H1 (cell line): ENCODE measurements around the gene TEAD2. TPM values are rescaled to one million over a fixed set of nuclear protein-coding genes. Genes with fewer than 3 reads are reported as not detected.
"Not testable (repeated sequence)": the region's sequence is repeated elsewhere in the genome, so short reads cannot be mapped to it uniquely, and the experiment has no call there.

Source experiments
- CTCF ChIA-PET: fragments of 300-600 bp; sonication (Branson Sonifier 250); formaldehyde crosslinking; loops from one replicate; lab custom pipeline; 2021; ENCODE audit not compliant: partially characterized antibody; lab: Charles Lee
- POLR2A ChIA-PET: fragments of 300-600 bp; sonication (Branson Sonifier 250); formaldehyde crosslinking; loops from one replicate; lab custom pipeline; 2021; ENCODE audit warnings: inconsistent platforms; ENCODE audit not compliant: partially characterized antibody; lab: Charles Lee
- DNase-seq, 2 experiments: peaks; one replicate each; pipeline versions ENCODE4 v3.0.0 to v3.0.0-alpha.2; 2010 to 2022; ENCODE audit warnings: low spot score in 2 of 2, low read depth in 1 of 2, mixed read lengths in 1 of 2
- FAIRE-seq: peaks from 2 replicates; lab custom pipeline; 2011; peaks lifted over from hg19 to GRCh38; lab: Jason Lieb, UNC
- H2AFZ ChIP-seq: 2 replicates; pipeline ENCODE4 v1.8.1; 2012; ENCODE audit warnings: low read length, inconsistent platforms
- H2AK5ac ChIP-seq: 2 replicates; pipeline ENCODE4 v1.6.1; 2013; ENCODE audit warnings: low read depth, low read length
- H2BK120ac ChIP-seq: replicated peaks from 2 replicates; pipeline ENCODE3; 2013; ENCODE audit warnings: low read depth, low read length, inconsistent platforms
- H2BK12ac ChIP-seq: 2 replicates; pipeline ENCODE4 v1.6.1; 2013; ENCODE audit warnings: low read depth, low read length
- H2BK15ac ChIP-seq: 2 replicates; pipeline ENCODE4 v1.6.1; 2013; ENCODE audit warnings: low read length
- H2BK20ac ChIP-seq: 2 replicates; pipeline ENCODE4 v1.6.1; 2013; ENCODE audit warnings: low read length
- H2BK5ac ChIP-seq: 2 replicates; pipeline ENCODE4 v1.6.1; 2013; ENCODE audit warnings: low read depth, low read length
- H3K14ac ChIP-seq: 2 replicates; pipeline ENCODE4 v1.6.1; 2013; ENCODE audit warnings: inconsistent platforms; ENCODE audit not compliant: insufficient read length
- H3K18ac ChIP-seq: 2 replicates; pipeline ENCODE4 v1.6.1; 2013; ENCODE audit warnings: low read length; ENCODE audit errors: extremely low read depth
- H3K23ac ChIP-seq: 2 replicates; pipeline ENCODE4 v1.6.1; 2013; ENCODE audit warnings: inconsistent platforms; ENCODE audit not compliant: insufficient read length
- H3K23me2 ChIP-seq: 2 replicates; pipeline ENCODE4 v1.6.1; 2013; ENCODE audit warnings: low read depth, low read length
- H3K27ac ChIP-seq: 2 replicates; pipeline ENCODE4 v1.6.1; 2011; ENCODE audit warnings: low read depth, low read length, inconsistent platforms
- H3K27me3 ChIP-seq, 4 experiments: replicated peaks in 1 of 4; 1 replicate in 1 of 4; 2 replicates in 3 of 4; pipeline versions ENCODE4 v1.6.1 to v1.8.1; 2011 to 2013; ENCODE audit warnings: low read length in 3 of 4, mild to moderate bottlenecking in 3 of 4, inconsistent platforms in 2 of 4, mixed read lengths in 2 of 4, moderate library complexity in 1 of 4; ENCODE audit not compliant: control insufficient read depth in 3 of 4, insufficient read depth in 3 of 4; ENCODE audit errors: extremely low read depth in 1 of 4
- H3K36me3 ChIP-seq, 4 experiments: 2 replicates each; pipeline versions ENCODE4 v1.6.1 to v1.8.1; 2011 to 2013; ENCODE audit warnings: mild to moderate bottlenecking in 4 of 4, low read length in 3 of 4, moderate library complexity in 2 of 4, control low read depth in 1 of 4, inconsistent platforms in 1 of 4; ENCODE audit not compliant: insufficient read depth in 4 of 4, control insufficient read depth in 2 of 4
- H3K4ac ChIP-seq: replicated peaks from 2 replicates; pipeline ENCODE3; 2013; ENCODE audit warnings: low read length, low read depth, mixed read lengths, inconsistent platforms; ENCODE audit not compliant: insufficient read length
- H3K4me1 ChIP-seq, 4 experiments: replicated peaks in 1 of 4; 1 replicate in 1 of 4; 2 replicates in 3 of 4; pipeline versions ENCODE4 v1.6.1 to v1.8.1; 2011 to 2013; ENCODE audit warnings: low read length in 3 of 4, inconsistent platforms in 2 of 4, mixed read lengths in 1 of 4; ENCODE audit not compliant: insufficient read depth in 4 of 4, control insufficient read depth in 3 of 4
- H3K4me2 ChIP-seq, 2 experiments: 2 replicates each; pipeline versions ENCODE4 v1.6.1 to v1.8.1; 2011 to 2013; ENCODE audit warnings: low read depth in 2 of 2, low read length in 2 of 2, control low read depth in 1 of 2, inconsistent platforms in 1 of 2, mild to moderate bottlenecking in 1 of 2; ENCODE audit not compliant: insufficient read depth in 1 of 2
- H3K4me3 ChIP-seq, 4 experiments: fragments of 200-600, 300-600 bp in 1 of 4; sonication (generic), shearing (Covaris generic), sonication (Bioruptor Twin) in 1 of 4; 2 replicates each; pipeline versions ENCODE4 v1.5.1 to v1.8.1; 2011 to 2016; ENCODE audit warnings: low read length in 4 of 4, low read depth in 3 of 4, control low read depth in 2 of 4, inconsistent platforms in 2 of 4, mild to moderate bottlenecking in 2 of 4, mixed read lengths in 1 of 4, moderate library complexity in 1 of 4; ENCODE audit not compliant: insufficient read depth in 2 of 4; ENCODE audit errors: extremely low read depth in 1 of 4
- H3K56ac ChIP-seq: replicated peaks from 2 replicates; pipeline ENCODE3; 2013; ENCODE audit warnings: low read depth, mild to moderate bottlenecking, mixed read lengths, low read length, inconsistent platforms; ENCODE audit not compliant: insufficient read length
- H3K79me1 ChIP-seq: 2 replicates; pipeline ENCODE4 v1.6.1; 2013; ENCODE audit warnings: low read depth, low read length, control low read depth
- H3K79me2 ChIP-seq, 2 experiments: 2 replicates each; pipeline versions ENCODE4 v1.6.1 to v1.8.1; 2012 to 2013; ENCODE audit warnings: low read length in 2 of 2, mild to moderate bottlenecking in 2 of 2, inconsistent platforms in 1 of 2; ENCODE audit not compliant: insufficient read depth in 2 of 2, control insufficient read depth in 1 of 2
- H3K9ac ChIP-seq, 4 experiments: replicated peaks in 1 of 4; 1 replicate in 1 of 4; 2 replicates in 3 of 4; pipeline versions ENCODE4 v1.6.1 to v1.8.1; 2011 to 2013; ENCODE audit warnings: low read depth in 3 of 4, low read length in 3 of 4, control low read depth in 2 of 4, mild to moderate bottlenecking in 2 of 4, moderate library complexity in 2 of 4, inconsistent platforms in 1 of 4; ENCODE audit errors: extremely low read depth in 1 of 4
- H3K9me3 ChIP-seq, 2 experiments: 2 replicates each; pipeline versions ENCODE4 v1.6.1 to v1.8.1; 2012 to 2013; ENCODE audit warnings: mild to moderate bottlenecking in 2 of 2, moderate library complexity in 2 of 2, control low read depth in 1 of 2, inconsistent platforms in 1 of 2, low read depth in 1 of 2, low read length in 1 of 2, mixed read lengths in 1 of 2; ENCODE audit not compliant: insufficient read depth in 2 of 2
- H4K20me1 ChIP-seq, 2 experiments: replicated peaks in 1 of 2; 2 replicates each; pipeline versions ENCODE3 to v1.8.1; 2011 to 2013; ENCODE audit warnings: inconsistent platforms in 2 of 2, low read length in 2 of 2, mild to moderate bottlenecking in 1 of 2; ENCODE audit not compliant: insufficient read depth in 2 of 2, control insufficient read depth in 1 of 2
- H4K5ac ChIP-seq: 2 replicates; pipeline ENCODE4 v1.6.1; 2013; ENCODE audit warnings: low read length, low read depth, mixed read lengths, inconsistent platforms; ENCODE audit not compliant: insufficient read length
- H4K8ac ChIP-seq: 2 replicates; pipeline ENCODE4 v1.8.0; 2013; ENCODE audit warnings: mild to moderate bottlenecking, moderate library complexity, low read length, inconsistent platforms; ENCODE audit not compliant: insufficient read depth; ENCODE audit errors: extremely low read depth
- H4K91ac ChIP-seq: replicated peaks from 2 replicates; pipeline ENCODE3; 2013; ENCODE audit warnings: low read length, mixed read lengths, inconsistent platforms; ENCODE audit not compliant: insufficient read length
- WGBS, 2 experiments: shearing (Covaris generic) in 1 of 2; methylation state at CpG; one replicate each; pipeline versions ENCODE4 v1.1.6 to v1.1.7; 2013 to 2015; ENCODE audit warnings: low lambda C conversion rate in 2 of 2, mixed read lengths in 2 of 2, inconsistent platforms in 1 of 2, low coverage in 1 of 2, missing lambda C conversion rate in 1 of 2; ENCODE audit not compliant: insufficient replicate concordance in 2 of 2, insufficient coverage in 1 of 2, insufficient read length in 1 of 2; ENCODE audit errors: extremely low coverage in 1 of 2, missing lambda C conversion rate in 1 of 2; 5-methylcytosine and 5-hydroxymethylcytosine counted together
- polyA plus RNA-seq, 7 experiments: library from polyadenylated mRNA; depleted of rRNA in 3 of 7; stranded (reverse) in 5 of 7; unstranded in 2 of 7; fragments of >200 nt in 5 of 7; fragments of 200-250 nt in 2 of 7; gene quantifications; 1 replicate in 5 of 7; 2 replicates in 1 of 7; 4 replicates in 1 of 7; pipeline versions ENCODE4 v1.2.1 to v1.2.3, GENCODE V29; 2011 to 2013; ENCODE audit warnings: missing spikeins in 2 of 7, mixed read lengths in 2 of 7
- total RNA-seq: library from RNA; stranded (reverse); fragmentation: NEBNext Ultra II Directional; extraction: Animal tissue kit (Norgen Biotek cat#: 25700); gene quantifications from 2 replicates; pipeline ENCODE4 v1.2.1, GENCODE V29; 2021

Gene TEAD2
- total and polyA plus RNA-seq, 2 of the 8 experiments (the other 6 are each of a cell fraction or from before 2014, with no cell fraction given) = 87.6 to 146 TPM

DNA sequence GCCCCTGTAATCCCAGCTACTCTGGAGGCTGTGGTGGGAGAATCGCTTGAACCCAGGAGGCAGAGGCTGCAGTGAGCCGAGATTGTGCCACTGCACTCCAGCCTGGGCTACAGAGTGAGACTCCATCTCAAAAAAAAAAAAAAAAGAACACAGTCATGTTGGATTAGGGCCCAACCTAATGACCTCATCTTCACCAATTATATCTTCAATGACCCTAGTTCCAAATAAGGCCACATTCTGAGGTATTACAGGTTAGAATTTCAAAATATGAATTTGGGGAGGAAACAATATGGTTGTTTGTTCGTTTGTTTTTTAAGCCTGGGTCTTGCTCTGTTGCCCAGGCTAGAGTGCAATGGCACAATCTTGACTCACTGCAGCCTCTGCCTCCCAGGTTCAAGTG lies 11.0 kb upstream of the TEAD2 start:
- H2BK120ac ChIP-seq, H4K20me1 ChIP-seq, H3K4me1 ChIP-seq, DNase-seq, H4K91ac ChIP-seq, H3K14ac ChIP-seq, H3K79me2 ChIP-seq, H2BK12ac ChIP-seq, H2BK20ac ChIP-seq, H2BK5ac ChIP-seq, H3K9ac ChIP-seq, H3K4me2 ChIP-seq, H3K36me3 ChIP-seq, FAIRE-seq, H3K27ac ChIP-seq, H3K23me2 ChIP-seq, H3K4ac ChIP-seq, H3K27me3 ChIP-seq, H3K9me3 ChIP-seq, H2BK15ac ChIP-seq, H3K18ac ChIP-seq, H3K79me1 ChIP-seq, H3K56ac ChIP-seq, H3K23ac ChIP-seq, H2AFZ ChIP-seq, H4K8ac ChIP-seq, H3K4me3 ChIP-seq, H2AK5ac ChIP-seq, H4K5ac ChIP-seq: not testable (repeated sequence)
- CTCF ChIA-PET = interaction anchor here (4.0 kb wide), 1 partner anchor 18 kb away, joined by 25 read pairs; no protein-coding TSS in a partner anchor
- WGBS, 2 experiments = 88% methylated on average over 3 of the region's 3 CpGs; no CpG with 5 or more reads in 1 of the 2 experiments
- POLR2A ChIA-PET = interaction anchor here (1.6 kb wide), 1 partner anchor 17 kb away, joined by 3 read pairs; no protein-coding TSS in a partner anchor
